Osteocyte (in vitro differentiated cells): Measurements from ENCODE around the gene ADAM20. TPM values are rescaled to one million over a fixed set of nuclear protein-coding genes. Genes with fewer than 3 reads are reported as not detected.

Source experiments
- DNase-seq: peaks from one replicate; pipeline ENCODE4 v3.0.0; 2021; ENCODE audit warnings: mixed read lengths; ENCODE audit not compliant: unreplicated experiment; ENCODE audit errors: extremely low spot score
- H3K27ac Mint-ChIP-seq: one replicate; pipeline ENCODE4 v1.8.0; 2021; ENCODE audit warnings: mild to moderate bottlenecking, mixed read lengths; ENCODE audit not compliant: unreplicated experiment
- H3K27me3 Mint-ChIP-seq: one replicate; pipeline ENCODE4 v1.8.0; 2021; ENCODE audit warnings: mixed read lengths; ENCODE audit not compliant: unreplicated experiment
- H3K36me3 Mint-ChIP-seq: one replicate; pipeline ENCODE4 v1.8.0; 2021; ENCODE audit warnings: mixed read lengths; ENCODE audit not compliant: unreplicated experiment
- H3K4me1 Mint-ChIP-seq: one replicate; pipeline ENCODE4 v1.8.0; 2021; ENCODE audit warnings: mixed read lengths; ENCODE audit not compliant: unreplicated experiment
- H3K4me3 Mint-ChIP-seq: one replicate; pipeline ENCODE4 v1.8.0; 2021; ENCODE audit warnings: mild to moderate bottlenecking, moderate library complexity, mixed read lengths; ENCODE audit not compliant: unreplicated experiment
- H3K9me3 Mint-ChIP-seq: one replicate; pipeline ENCODE4 v1.8.0; 2021; ENCODE audit warnings: mixed read lengths; ENCODE audit not compliant: unreplicated experiment
- CTCF ChIP-seq: fragments of 200-600 bp; sonication (generic); IDR thresholded peaks from 2 replicates; pipeline ENCODE4 v1.5.0; 2021; ENCODE audit warnings: antibody characterized with exemption, mild to moderate bottlenecking, moderate library complexity
- total RNA-seq: library from RNA; stranded (reverse); gene quantifications from 2 replicates; pipeline ENCODE4 v1.2.1, GENCODE V29; 2021

The ADAM20 gene
- total RNA-seq, 1 donor from 2014 or later = 0.86 TPM

GRCh38 chr14:70563869-70564268, 29.1 kb upstream of the ADAM20 start:
- peaks cover 22% of the 10 kb centered on the region for H3K9me3 Mint-ChIP-seq
- no peak overlapping the region for H3K27ac Mint-ChIP-seq
- H3K4me1 Mint-ChIP-seq = no peaks in the 10 kb centered on the region
- no peak overlapping the region for H3K4me3 Mint-ChIP-seq
- DNase-seq = no peak
- TF ChIP-seq CTCF = no peak
- H3K36me3 Mint-ChIP-seq = peaks cover 46% of the 10 kb centered on the region
- no peaks in the 10 kb centered on the region for H3K27me3 Mint-ChIP-seq

GRCh38 chr14:70563417-70563816, 28.6 kb upstream of the ADAM20 start:
- no peak overlapping the region for H3K27ac Mint-ChIP-seq
- H3K4me1 Mint-ChIP-seq = no peaks in the 10 kb centered on the region
- H3K9me3 Mint-ChIP-seq = peaks cover 22% of the 10 kb centered on the region
- H3K36me3 Mint-ChIP-seq = peaks cover 46% of the 10 kb centered on the region
- H3K27me3 Mint-ChIP-seq = no peaks in the 10 kb centered on the region
- no peak for TF ChIP-seq CTCF
- DNase-seq = no peak
- no peak overlapping the region for H3K4me3 Mint-ChIP-seq

GRCh38 chr14:70558356-70558755, 23.6 kb upstream of the ADAM20 start:
- no peak for TF ChIP-seq CTCF
- Mint-ChIP-seq H3K27ac (no peak overlapping the region), H3K9me3 (peaks cover 15% of the 10 kb centered on the region), H3K4me3 (no peak overlapping the region), H3K4me1 (no peaks in the 10 kb centered on the region), H3K36me3 (peaks cover 26% of the 10 kb centered on the region), H3K27me3 (no peaks in the 10 kb centered on the region)
- no peak for DNase-seq

GRCh38 chr14:70555890-70556289, 21.1 kb upstream of the ADAM20 start:
- peaks cover 8% of the 10 kb centered on the region for H3K36me3 Mint-ChIP-seq
- DNase-seq = no peak
- no peak overlapping the region for H3K27ac Mint-ChIP-seq

GRCh38 chr14:70538087-70538486, 3.3 kb upstream of the ADAM20 start:
- no peak for TF ChIP-seq CTCF
- Mint-ChIP-seq H3K27me3 (no peaks in the 10 kb centered on the region), H3K9me3 (peaks cover 20% of the 10 kb centered on the region), H3K36me3 (peaks cover 23% of the 10 kb centered on the region), H3K4me1 (no peaks in the 10 kb centered on the region), H3K27ac (no peak overlapping the region), H3K4me3 (no peak overlapping the region)
- DNase-seq = no peak

More at GRCh38 chr14:70555890-70556289, 21.1 kb upstream of the ADAM20 start:
- no peak for TF ChIP-seq CTCF
- H3K4me3 Mint-ChIP-seq = no peak overlapping the region
- H3K9me3 Mint-ChIP-seq = no peaks in the 10 kb centered on the region
- H3K27me3 Mint-ChIP-seq = no peaks in the 10 kb centered on the region
- H3K4me1 Mint-ChIP-seq = no peaks in the 10 kb centered on the region
